Glomerular visceral epithelial cell (primary cell): ENCODE data around the gene ANGEL2.

Source experiments
- DNase-seq: peaks from one replicate; pipeline ENCODE4 v3.0.0-alpha.2; 2016; ENCODE audit errors: extremely low spot score

The ANGEL2 gene

GRCh38 chr1:212951126-212951946 lies 64.3 kb downstream of the ANGEL2 start:
- DNase-seq, result no peak

DNA sequence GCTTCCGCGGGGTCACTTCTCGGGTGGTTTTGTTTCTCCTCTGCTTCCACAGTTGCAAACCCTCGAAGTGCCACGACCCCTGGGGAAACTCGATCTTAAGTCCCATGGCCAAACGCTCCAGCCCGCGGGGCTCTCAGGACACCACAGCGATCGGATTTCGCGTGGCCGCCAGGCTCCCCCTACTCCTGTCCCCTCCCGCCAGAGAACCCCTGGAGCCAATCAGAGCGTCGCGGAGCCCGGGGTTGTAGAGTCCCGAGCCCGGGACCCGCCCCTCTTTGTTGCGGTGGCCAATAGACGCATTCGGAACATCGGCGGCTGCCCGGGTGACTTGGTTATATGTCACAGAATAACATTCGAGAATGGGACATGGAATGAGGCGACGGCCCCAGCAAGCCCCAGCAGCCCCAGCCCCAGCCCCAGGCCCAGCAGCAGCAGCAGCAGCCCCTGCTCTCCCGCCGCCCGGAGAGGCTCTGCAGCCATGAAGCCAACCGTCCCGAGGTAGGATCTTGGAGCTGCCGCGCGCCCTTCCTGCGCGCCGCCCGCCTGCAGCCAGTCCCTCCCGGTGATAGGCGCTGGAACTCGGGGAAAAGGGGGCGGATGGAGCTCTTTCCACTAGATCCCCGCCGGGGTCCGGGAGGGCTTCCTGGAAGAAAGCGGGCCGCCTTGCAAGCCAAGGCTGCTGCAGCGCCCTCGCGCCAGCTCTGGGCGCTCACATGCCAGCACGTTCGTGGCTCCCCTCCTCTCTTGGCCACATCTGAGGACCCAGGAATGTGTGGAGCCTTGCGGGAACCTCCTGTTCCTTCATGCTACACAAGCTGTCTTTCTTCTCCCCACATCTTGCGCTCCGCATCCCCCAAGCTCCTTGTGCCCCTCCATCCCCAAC lies 65.2 kb downstream of the ANGEL2 start, which contains the start of gene VASH2:
VASH2 (plus strand) TSS at position 299 of the 883 bp plus-strand sequence. CDS start 1,002 bp downstream, outside the sequence.
- peak; percentile 84 for DNase-seq

- no peak for DNase-seq
These were observed 65.9 kb downstream of the ANGEL2 start for GRCh38 chr1:212949771-212950170.

DNA sequence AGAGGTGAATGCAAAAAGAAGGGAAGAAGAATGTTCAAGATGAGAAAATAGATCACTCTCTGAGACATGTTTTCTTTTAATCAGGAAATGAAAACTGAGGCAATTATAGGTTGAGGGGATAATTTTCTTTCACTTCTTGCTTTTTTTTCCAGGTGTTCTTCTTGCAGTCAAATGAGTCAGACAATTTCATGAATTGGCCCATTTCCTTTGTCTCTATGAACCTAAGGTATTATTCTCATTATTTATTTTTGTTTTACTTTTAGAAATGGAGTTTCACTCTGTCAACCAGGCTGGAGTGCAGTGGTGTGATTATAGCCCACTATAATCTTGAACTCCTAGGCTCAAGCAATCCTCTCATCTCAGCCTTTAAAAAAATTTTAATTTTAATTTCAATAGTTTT lies 68.8 kb downstream of the ANGEL2 start:
- no peak for DNase-seq

DNA sequence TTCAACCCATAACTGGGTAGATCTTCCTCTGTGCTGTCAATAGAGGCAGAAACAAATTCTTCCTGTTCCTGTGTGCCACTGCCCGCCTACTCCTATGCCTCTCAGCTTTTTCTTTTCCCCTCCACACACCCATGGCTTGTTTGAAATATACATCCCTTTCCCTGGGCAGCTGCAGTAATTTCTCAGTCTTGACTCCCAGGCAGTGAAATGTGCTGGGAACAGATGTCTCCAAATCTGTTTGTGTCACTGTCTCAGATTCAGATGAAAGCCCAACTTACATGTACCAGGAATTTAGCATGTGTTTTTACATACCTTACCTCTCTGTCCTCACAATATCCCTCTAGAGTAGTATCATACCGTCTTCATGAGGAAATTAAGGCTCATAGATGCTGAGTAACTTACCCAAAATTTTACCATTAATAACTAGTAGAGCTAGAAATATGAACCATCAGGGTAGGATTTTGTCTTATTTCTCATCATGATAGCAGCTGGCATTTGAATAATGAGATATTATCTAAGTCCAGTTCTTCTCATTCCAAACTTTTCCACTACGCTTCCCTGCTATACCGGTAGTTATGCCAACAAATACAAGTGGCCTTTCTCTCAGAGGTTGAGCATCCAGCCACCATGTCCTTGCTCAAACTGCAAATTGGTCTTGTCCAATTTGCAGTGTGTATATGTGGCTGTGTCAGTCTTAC lies 70.1 kb downstream of the ANGEL2 start:
- no peak for DNase-seq

- DNase-seq, result no peak
These were observed 70.6 kb downstream of the ANGEL2 start for GRCh38 chr1:212945056-212945455.

- DNase-seq, result no peak
These were observed 71.3 kb downstream of the ANGEL2 start for GRCh38 chr1:212944229-212944901.

- DNase-seq, result no peak
These were observed 72.3 kb downstream of the ANGEL2 start for GRCh38 chr1:212943393-212943710.

DNA sequence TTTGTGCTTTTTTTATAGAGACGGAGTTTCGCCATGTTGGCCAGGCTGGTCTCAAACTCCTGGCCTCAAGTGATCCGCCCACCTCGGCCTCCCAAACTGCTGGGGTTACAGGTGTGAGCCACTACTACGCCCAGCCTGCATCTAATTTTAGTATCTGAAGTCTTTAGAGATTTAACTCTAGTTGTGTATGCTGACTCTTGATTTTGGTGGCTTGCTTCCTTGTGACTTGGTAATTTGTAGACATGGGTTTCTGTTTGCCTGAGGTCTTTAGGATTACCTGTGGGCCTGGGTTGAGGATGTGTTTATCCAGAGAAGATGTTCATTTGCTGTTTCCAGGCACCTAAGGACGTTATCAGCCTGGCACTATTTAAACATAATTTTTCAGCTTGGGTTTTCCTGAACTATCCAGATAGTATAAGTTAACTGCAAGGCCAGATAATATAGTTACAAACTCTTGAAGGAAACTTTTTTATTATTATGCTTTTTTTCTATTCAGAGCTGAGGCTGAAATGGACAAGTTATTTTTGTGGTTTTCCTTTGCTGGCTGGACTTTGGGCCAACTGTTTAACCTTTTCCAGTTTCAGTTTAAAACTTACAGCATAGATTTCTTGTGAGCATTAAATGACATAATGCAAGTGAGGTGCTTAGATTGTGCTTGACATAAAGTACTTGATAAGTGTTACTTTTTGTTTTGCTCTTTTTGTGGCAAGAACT lies 72.8 kb downstream of the ANGEL2 start:
- DNase-seq, result no peak
